Parathyroid adenoma (tissue), 2 donors: ENCODE results near the gene AHCY.
A peak's percentile ranks its signal among the peaks of the same experiment; 100 is the strongest.
"Not testable (repeated sequence)": the region's sequence is repeated elsewhere in the genome, so short reads cannot be mapped to it uniquely, and the experiment has no call there.

Experiments
- H2AFZ ChIP-seq: fragments of 300-600 bp; sonication (generic); one replicate; pipeline ENCODE4 v1.7.0; 2017; ENCODE audit warnings: antibody characterized with exemption, mild to moderate bottlenecking
- H3K27ac ChIP-seq: fragments of 300-600 bp; sonication (generic); one replicate; pipeline ENCODE4 v1.7.0; 2017
- H3K27me3 ChIP-seq: fragments of 300-600 bp; sonication (generic); one replicate; pipeline ENCODE4 v1.7.0; 2017; ENCODE audit warnings: low read length; ENCODE audit not compliant: control insufficient read depth, insufficient read depth
- H3K36me3 ChIP-seq: fragments of 300-600 bp; sonication (generic); one replicate; pipeline ENCODE4 v1.7.0; 2017; ENCODE audit warnings: low read length; ENCODE audit not compliant: control insufficient read depth, insufficient read depth
- H3K4me1 ChIP-seq: fragments of 300-600 bp; sonication (generic); one replicate; pipeline ENCODE4 v1.7.0; 2017; ENCODE audit warnings: control low read depth
- H3K4me2 ChIP-seq: fragments of 300-600 bp; sonication (generic); one replicate; pipeline ENCODE4 v1.7.0; 2017; ENCODE audit warnings: low read length
- H3K4me3 ChIP-seq: fragments of 300-600 bp; sonication (generic); one replicate; pipeline ENCODE4 v1.7.0; 2017; ENCODE audit warnings: low read depth, low read length
- H3K79me2 ChIP-seq: fragments of 300-600 bp; sonication (generic); one replicate; pipeline ENCODE4 v1.7.0; 2017; ENCODE audit warnings: control low read depth
- H3K9ac ChIP-seq: fragments of 300-600 bp; sonication (generic); one replicate; pipeline ENCODE4 v1.7.0; 2017; ENCODE audit warnings: mild to moderate bottlenecking
- H3K9me3 ChIP-seq: fragments of 300-600 bp; sonication (generic); one replicate; pipeline ENCODE4 v1.7.0; 2017; ENCODE audit warnings: low read length; ENCODE audit not compliant: control insufficient read depth
- CTCF ChIP-seq: fragments of 300-600 bp; sonication (generic); IDR thresholded peaks from one replicate; pipeline ENCODE4 v1.7.0; 2017; ENCODE audit warnings: antibody characterized with exemption, mild to moderate bottlenecking
- donor health status: primary hyperparathyroidism.

AHCY gene

DNA sequence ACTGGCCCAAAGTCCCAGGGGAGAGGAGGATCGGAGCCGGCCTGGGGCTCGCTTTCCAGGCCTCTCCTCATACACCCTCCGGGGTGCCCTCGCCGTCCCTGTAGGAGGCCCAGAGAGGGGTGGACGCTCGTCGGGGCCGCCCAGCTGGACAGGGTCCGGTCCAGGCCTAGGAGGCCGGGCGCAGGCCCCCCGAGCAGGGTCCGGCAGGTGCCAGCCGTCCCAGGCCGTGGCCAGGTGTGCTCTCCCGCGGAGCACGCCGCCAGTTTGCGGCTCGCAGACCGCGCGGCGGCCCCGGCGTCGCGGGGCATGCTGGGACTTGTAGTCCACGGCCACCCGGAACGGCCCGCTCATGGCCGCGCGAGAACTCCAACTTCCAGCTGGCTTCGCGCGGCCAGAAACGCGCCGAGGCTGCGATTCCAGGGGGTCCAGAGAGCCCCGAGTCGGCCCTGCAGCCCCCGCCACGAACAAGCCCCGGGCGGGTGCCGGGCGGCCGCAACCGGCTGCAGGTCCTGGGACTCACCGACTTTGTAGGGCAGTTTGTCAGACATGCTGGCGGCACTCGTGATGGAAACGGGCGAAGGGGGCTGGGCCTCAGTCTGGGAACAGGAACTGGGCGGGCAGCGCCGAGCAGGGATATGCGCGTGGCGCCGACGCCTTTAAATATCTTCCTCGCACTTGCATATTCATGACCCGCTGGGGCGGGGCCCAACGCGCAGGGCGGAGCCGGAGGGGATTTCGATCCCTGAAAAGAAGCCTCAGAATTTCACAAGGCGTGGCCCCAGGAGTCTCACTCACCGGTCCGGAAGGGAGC is at the start of gene AHCY:
Gene AHCY (minus strand): TSS at position 633 of the 811 bp plus-strand sequence. CDS start 85 bp downstream, at position 548.
- Histone ChIP-seq H3K4me3 (peak within 1 kb of the TSS; percentile 87), H3K4me2 (peak within 1 kb of the TSS; percentile 93), H3K9ac (peak within 1 kb of the TSS; percentile 81), H3K9me3 (no peaks in the 10 kb centered on the region), H3K79me2 (peaks cover 11% of the 10 kb centered on the region), H3K36me3 (no peaks in the 10 kb centered on the region), H3K27me3 (no peaks in the 10 kb centered on the region), H3K27ac (peak within 1 kb of the TSS; percentile 92), H3K4me1 (peaks cover 11% of the 10 kb centered on the region), H2AFZ (peak within 1 kb of the TSS; percentile 100)
- TF ChIP-seq CTCF, result no peak

GRCh38 chr20:34350095-34350494 is 46.9 kb upstream of the AHCY start:
- H3K27me3 ChIP-seq, result no peaks in the 10 kb centered on the region
- TF ChIP-seq CTCF, result no peak
- H3K9me3 ChIP-seq, result no peaks in the 10 kb centered on the region
- H3K36me3 ChIP-seq, result no peaks in the 10 kb centered on the region
- no peaks in the 10 kb centered on the region for H3K4me1 ChIP-seq
- H3K4me2 ChIP-seq, result no peak overlapping the region
- no peak overlapping the region for H2AFZ ChIP-seq
- H3K9ac ChIP-seq, result no peak overlapping the region
- H3K27ac ChIP-seq, result no peak overlapping the region
- no peak overlapping the region for H3K4me3 ChIP-seq
- no peaks in the 10 kb centered on the region for H3K79me2 ChIP-seq

DNA sequence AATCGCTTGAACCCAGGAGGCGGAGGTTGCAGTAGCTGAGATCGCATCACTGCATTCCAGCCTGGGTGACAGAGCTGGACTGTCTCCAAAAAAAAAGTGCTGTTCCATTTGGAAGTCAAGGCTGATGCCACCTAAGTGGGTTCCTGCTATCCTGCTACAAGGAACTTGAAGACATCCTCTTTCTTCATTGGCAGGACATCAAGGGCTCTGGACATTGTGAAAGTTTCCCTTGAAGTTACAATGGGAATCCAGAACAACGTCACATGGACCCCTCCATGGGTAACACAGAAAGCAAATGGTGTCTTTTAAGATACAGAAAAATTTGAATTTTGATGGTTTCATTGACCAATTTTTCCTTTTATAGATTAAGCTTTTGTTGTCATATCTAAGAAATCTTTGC is 44.4 kb upstream of the AHCY start:
- Histone ChIP-seq H3K27me3 (no peaks in the 10 kb centered on the region), H3K27ac (no peak overlapping the region), H3K9me3 (no peaks in the 10 kb centered on the region), H3K36me3 (no peaks in the 10 kb centered on the region), H3K79me2 (no peaks in the 10 kb centered on the region), H2AFZ (no peak overlapping the region), H3K4me1 (no peaks in the 10 kb centered on the region), H3K9ac (no peak overlapping the region), H3K4me2 (no peak overlapping the region), H3K4me3 (no peak overlapping the region)
- no peak for TF ChIP-seq CTCF

- H3K4me2 ChIP-seq, H2AFZ ChIP-seq, H3K9me3 ChIP-seq, H3K27ac ChIP-seq, H3K79me2 ChIP-seq, H3K4me1 ChIP-seq, H3K36me3 ChIP-seq, H3K27me3 ChIP-seq, H3K4me3 ChIP-seq, H3K9ac ChIP-seq: not testable (repeated sequence)
Measured at GRCh38 chr20:34346533-34346865, 43.3 kb upstream of the AHCY start.

- H3K9ac ChIP-seq, H3K27ac ChIP-seq, H2AFZ ChIP-seq, H3K9me3 ChIP-seq, H3K36me3 ChIP-seq, H3K4me3 ChIP-seq, H3K4me2 ChIP-seq, H3K79me2 ChIP-seq, H3K4me1 ChIP-seq, H3K27me3 ChIP-seq: not testable (repeated sequence)
Measured at GRCh38 chr20:34345839-34346532, 42.8 kb upstream of the AHCY start.
